Measurements from ENCODE around the gene CBARP. TPM values are rescaled to one million over a fixed set of nuclear protein-coding genes. Genes with fewer than 3 reads are reported as not detected.

The CBARP gene
- total and polyA plus RNA-seq, 2 of the 13 experiments (the other 11 are each of a cell fraction or from before 2014, with no cell fraction given), result 1.2 to 1.4 TPM

DNA sequence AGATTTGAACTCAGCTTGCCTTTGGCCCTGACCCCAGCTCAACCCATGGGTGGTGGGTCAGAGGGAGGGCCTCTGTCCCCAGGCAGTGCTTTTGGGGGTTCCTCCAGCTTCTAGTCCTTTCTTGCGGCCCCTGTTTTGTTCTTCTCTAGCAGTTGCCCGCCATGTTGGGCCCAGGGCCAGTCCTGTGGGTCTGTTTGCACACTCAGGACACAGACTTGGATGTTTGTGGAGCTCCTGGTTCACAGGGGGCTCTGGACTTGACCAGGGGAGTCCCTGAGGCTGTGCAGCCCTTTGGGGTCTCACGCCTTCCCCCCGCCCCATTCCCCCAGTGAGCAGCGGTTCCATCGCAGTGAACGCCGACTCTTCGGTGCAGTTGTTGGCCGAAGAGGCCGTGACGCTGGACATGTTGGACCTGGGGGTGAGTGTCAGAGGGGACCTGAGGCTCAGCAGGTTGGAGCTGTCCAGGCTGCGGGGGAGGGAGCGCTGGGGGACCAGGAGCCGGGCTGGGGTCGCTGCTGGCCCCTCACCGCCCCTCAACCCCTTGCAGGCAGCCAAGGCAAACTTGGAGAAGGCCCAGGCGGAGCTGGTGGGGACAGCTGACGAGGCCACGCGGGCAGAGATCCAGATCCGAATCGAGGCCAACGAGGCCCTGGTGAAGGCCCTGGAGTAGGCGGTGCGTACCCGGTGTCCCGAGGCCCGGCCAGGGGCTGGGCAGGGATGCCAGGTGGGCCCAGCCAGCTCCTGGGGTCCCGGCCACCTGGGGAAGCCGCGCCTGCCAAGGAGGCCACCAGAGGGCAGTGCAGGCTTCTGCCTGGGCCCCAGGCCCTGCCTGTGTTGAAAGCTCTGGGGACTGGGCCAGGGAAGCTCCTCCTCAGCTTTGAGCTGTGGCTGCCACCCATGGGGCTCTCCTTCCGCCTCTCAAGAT is 6.2 kb upstream of the CBARP start (continued):
- TF ChIP-seq, protein P1, sequence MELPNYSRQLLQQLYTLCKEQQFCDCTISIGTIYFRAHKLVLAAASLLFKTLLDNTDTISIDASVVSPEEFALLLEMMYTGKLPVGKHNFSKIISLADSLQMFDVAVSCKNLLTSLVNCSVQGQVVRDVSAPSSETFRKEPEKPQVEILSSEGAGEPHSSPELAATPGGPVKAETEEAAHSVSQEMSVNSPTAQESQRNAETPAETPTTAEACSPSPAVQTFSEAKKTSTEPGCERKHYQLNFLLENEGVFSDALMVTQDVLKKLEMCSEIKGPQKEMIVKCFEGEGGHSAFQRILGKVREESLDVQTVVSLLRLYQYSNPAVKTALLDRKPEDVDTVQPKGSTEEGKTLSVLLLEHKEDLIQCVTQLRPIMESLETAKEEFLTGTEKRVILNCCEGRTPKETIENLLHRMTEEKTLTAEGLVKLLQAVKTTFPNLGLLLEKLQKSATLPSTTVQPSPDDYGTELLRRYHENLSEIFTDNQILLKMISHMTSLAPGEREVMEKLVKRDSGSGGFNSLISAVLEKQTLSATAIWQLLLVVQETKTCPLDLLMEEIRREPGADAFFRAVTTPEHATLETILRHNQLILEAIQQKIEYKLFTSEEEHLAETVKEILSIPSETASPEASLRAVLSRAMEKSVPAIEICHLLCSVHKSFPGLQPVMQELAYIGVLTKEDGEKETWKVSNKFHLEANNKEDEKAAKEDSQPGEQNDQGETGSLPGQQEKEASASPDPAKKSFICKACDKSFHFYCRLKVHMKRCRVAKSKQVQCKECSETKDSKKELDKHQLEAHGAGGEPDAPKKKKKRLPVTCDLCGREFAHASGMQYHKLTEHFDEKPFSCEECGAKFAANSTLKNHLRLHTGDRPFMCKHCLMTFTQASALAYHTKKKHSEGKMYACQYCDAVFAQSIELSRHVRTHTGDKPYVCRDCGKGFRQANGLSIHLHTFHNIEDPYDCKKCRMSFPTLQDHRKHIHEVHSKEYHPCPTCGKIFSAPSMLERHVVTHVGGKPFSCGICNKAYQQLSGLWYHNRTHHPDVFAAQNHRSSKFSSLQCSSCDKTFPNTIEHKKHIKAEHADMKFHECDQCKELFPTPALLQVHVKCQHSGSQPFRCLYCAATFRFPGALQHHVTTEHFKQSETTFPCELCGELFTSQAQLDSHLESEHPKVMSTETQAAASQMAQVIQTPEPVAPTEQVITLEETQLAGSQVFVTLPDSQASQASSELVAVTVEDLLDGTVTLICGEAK (IDR thresholded peaks at IDR 0.05), result no peak
- TF ChIP-seq, protein P1 (CRISPR knock-in tag; IDR thresholded peaks at IDR 0.05), result no peak
- TF ChIP-seq FOXO1 (CRISPR knock-in tag; IDR thresholded peaks at IDR 0.05) (no peak), KLF16 (CRISPR knock-in tag; IDR thresholded peaks at IDR 0.05) (no peak), JDP2 (CRISPR knock-in tag; IDR thresholded peaks at IDR 0.05; ENCODE audit: borderline replicate concordance) (no peak), ZNF12 (CRISPR knock-in tag; IDR thresholded peaks at IDR 0.05) (no peak)
- TF ChIP-seq, protein P2, sequence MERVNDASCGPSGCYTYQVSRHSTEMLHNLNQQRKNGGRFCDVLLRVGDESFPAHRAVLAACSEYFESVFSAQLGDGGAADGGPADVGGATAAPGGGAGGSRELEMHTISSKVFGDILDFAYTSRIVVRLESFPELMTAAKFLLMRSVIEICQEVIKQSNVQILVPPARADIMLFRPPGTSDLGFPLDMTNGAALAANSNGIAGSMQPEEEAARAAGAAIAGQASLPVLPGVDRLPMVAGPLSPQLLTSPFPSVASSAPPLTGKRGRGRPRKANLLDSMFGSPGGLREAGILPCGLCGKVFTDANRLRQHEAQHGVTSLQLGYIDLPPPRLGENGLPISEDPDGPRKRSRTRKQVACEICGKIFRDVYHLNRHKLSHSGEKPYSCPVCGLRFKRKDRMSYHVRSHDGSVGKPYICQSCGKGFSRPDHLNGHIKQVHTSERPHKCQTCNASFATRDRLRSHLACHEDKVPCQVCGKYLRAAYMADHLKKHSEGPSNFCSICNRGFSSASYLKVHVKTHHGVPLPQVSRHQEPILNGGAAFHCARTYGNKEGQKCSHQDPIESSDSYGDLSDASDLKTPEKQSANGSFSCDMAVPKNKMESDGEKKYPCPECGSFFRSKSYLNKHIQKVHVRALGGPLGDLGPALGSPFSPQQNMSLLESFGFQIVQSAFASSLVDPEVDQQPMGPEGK (CRISPR knock-in tag; IDR thresholded peaks at IDR 0.05), result no peak
- TF ChIP-seq, protein P3, sequence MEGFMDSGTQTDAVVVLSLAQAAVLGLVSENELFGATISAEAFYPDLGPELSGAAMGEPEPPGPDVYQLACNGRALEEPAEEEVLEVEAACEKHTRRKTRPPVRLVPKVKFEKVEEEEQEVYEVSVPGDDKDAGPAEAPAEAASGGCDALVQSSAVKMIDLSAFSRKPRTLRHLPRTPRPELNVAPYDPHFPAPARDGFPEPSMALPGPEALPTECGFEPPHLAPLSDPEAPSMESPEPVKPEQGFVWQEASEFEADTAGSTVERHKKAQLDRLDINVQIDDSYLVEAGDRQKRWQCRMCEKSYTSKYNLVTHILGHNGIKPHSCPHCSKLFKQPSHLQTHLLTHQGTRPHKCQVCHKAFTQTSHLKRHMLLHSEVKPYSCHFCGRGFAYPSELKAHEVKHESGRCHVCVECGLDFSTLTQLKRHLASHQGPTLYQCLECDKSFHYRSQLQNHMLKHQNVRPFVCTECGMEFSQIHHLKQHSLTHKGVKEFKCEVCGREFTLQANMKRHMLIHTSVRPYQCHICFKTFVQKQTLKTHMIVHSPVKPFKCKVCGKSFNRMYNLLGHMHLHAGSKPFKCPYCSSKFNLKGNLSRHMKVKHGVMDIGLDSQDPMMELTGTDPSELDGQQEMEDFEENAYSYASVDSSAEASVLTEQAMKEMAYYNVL (CRISPR knock-in tag; IDR thresholded peaks at IDR 0.05; ENCODE audit: borderline replicate concordance), result no peak; the same call in 1 of the 2 replicates
